ENCODE results near the gene RPTN. TPM values are rescaled to one million over a fixed set of nuclear protein-coding genes. Genes with fewer than 3 reads are reported as not detected.

The RPTN gene
- total RNA-seq, 2 donors from 2014 or later, result not detected

Other genes starting within 250 kb of the RPTN start
- gene THEM4, start 249.7 kb downstream of the RPTN start, total RNA-seq, result 10 to 100 TPM; 40.5 to 41.5 TPM
- 100 to 1,000 TPM in 1 of 2 donors, 10 to 100 TPM in 1; 76.6 to 138 TPM for gene S100A10, start 165.4 kb downstream of the RPTN start, total RNA-seq
- 100 to 1,000 TPM; 252 to 355 TPM for gene S100A11, start 122.2 kb downstream of the RPTN start, total RNA-seq
- not detected for gene TCHHL1, start 70.2 kb downstream of the RPTN start, total RNA-seq
- gene TCHH, start 43.8 kb downstream of the RPTN start, total RNA-seq, result under 1 TPM in 1 of 2 donors, not detected in 1; 0.05 TPM
- gene HRNR, start 65.0 kb upstream of the RPTN start, total RNA-seq, result not detected
- not detected for gene FLG, start 166.0 kb upstream of the RPTN start, total RNA-seq
- not detected for gene FLG2, start 200.8 kb upstream of the RPTN start, total RNA-seq